SK-N-DZ (cell line): Measurements from ENCODE around the gene CRB2.

Experiments used
- DNase-seq: peaks from one replicate; pipeline ENCODE4 v3.0.0-alpha.2; 2015; ENCODE audit warnings: low spot score
- small RNA-seq, 2 experiments: library from RNA; depleted of rRNA; stranded (forward); fragments of <200 nt; gene quantifications; one replicate each; pipeline ENCODE3, GENCODE V24; 2014

The CRB2 gene

GRCh38 chr9:123421186-123421585 lies 65.2 kb downstream of the CRB2 start:
- no peak for DNase-seq

- DNase-seq, result no peak
These were observed 65.9 kb downstream of the CRB2 start for GRCh38 chr9:123421801-123422455.

- no peak for DNase-seq
These were observed 66.8 kb downstream of the CRB2 start for GRCh38 chr9:123422635-123423310.

GRCh38 chr9:123423311-123423640 lies 67.3 kb downstream of the CRB2 start:
- no peak for DNase-seq

- no peak for DNase-seq
These were observed 68.1 kb downstream of the CRB2 start for GRCh38 chr9:123424131-123424530.

GRCh38 chr9:123424552-123425225 lies 68.7 kb downstream of the CRB2 start:
- no peak for DNase-seq

GRCh38 chr9:123425261-123425821 lies 69.3 kb downstream of the CRB2 start:
- DNase-seq, result no peak

GRCh38 chr9:123425836-123426365 lies 69.9 kb downstream of the CRB2 start:
- DNase-seq, result no peak

GRCh38 chr9:123426406-123426805 lies 70.4 kb downstream of the CRB2 start:
- DNase-seq, result no peak

Small RNA genes lying within 50 kb of the gene (small RNA-seq; reads per million reads assigned to genes)
- gene MIR601, result 0 reads per million in 2 experiments
